Stimulated activated CD8-positive, alpha-beta memory T cell treated with anti-CD3 and anti-CD28 coated beads, Interleukin-12 subunit alpha, Interleukin-12 subunit beta, amount 100 ng/mL, for 4 hours (primary cell): ENCODE data around the gene TRA2A.
"Not testable (repeated sequence)": the region's sequence is repeated elsewhere in the genome, so short reads cannot be mapped to it uniquely, and the experiment has no call there.

ENCODE experiments used
- DNase-seq: peaks from one replicate; pipeline ENCODE4 v3.0.0-alpha.2; 2020; ENCODE audit warnings: low read depth

TRA2A gene

GRCh38 chr7:23494009-23494408 is 37.8 kb downstream of the TRA2A start:
- no peak for DNase-seq

- no peak for DNase-seq
Measured at GRCh38 chr7:23491502-23491901, 40.3 kb downstream of the TRA2A start.

- peak; percentile 42 for DNase-seq
Measured at GRCh38 chr7:23490357-23491135, 41.2 kb downstream of the TRA2A start.

- DNase-seq, result not testable (repeated sequence)
Measured at GRCh38 chr7:23488714-23489113, 43.1 kb downstream of the TRA2A start.

- no peak for DNase-seq
Measured at GRCh38 chr7:23487670-23488069, 44.1 kb downstream of the TRA2A start.

GRCh38 chr7:23486002-23486773 is 45.6 kb downstream of the TRA2A start:
- no peak for DNase-seq

GRCh38 chr7:23482686-23483085 is 49.1 kb downstream of the TRA2A start:
- no peak for DNase-seq

- no peak for DNase-seq
Measured at GRCh38 chr7:23477962-23478866, 53.6 kb downstream of the TRA2A start.

GRCh38 chr7:23477157-23477499 is 54.7 kb downstream of the TRA2A start:
- no peak for DNase-seq

- no peak for DNase-seq
Measured at GRCh38 chr7:23476286-23477156, 55.3 kb downstream of the TRA2A start.

- no peak for DNase-seq
Measured at GRCh38 chr7:23475576-23475839, 56.3 kb downstream of the TRA2A start.

- DNase-seq, result no peak
Measured at GRCh38 chr7:23474829-23475575, 56.8 kb downstream of the TRA2A start.

- no peak for DNase-seq
Measured at GRCh38 chr7:23474094-23474828, 57.5 kb downstream of the TRA2A start.

GRCh38 chr7:23473844-23474093 is 58.0 kb downstream of the TRA2A start:
- no peak for DNase-seq

GRCh38 chr7:23472956-23473843 is 58.6 kb downstream of the TRA2A start:
- no peak for DNase-seq

GRCh38 chr7:23472556-23472955 is 59.2 kb downstream of the TRA2A start:
- DNase-seq, result no peak

GRCh38 chr7:23472046-23472445 is 59.7 kb downstream of the TRA2A start:
- no peak for DNase-seq

GRCh38 chr7:23471106-23471859 is 60.5 kb downstream of the TRA2A start:
- no peak for DNase-seq
